ENCODE data around the gene LAMC3. TPM values are rescaled to one million over a fixed set of nuclear protein-coding genes. Genes with fewer than 3 reads are reported as not detected.

The LAMC3 gene
- total and polyA plus RNA-seq, 2 experiments from 2014 or later: 5.4 to 14.0 TPM

GRCh38 chr9:130970855-130971254, 38.1 kb upstream of the LAMC3 start:
- no peaks in the 10 kb centered on the region for H3K27me3 ChIP-seq
- no peak for TF ChIP-seq CTCF (IDR thresholded peaks at IDR 0.05; ENCODE audit: low read depth, low read length)
- H3K4me1 ChIP-seq (ENCODE audit: low read depth): no peaks in the 10 kb centered on the region
- H3K27ac ChIP-seq: no peak overlapping the region
- DNase-seq (ENCODE audit: low read depth in 1 of 2, low spot score in 1 of 2): no peak
- no peak overlapping the region for H3K4me3 ChIP-seq
- no peaks in the 10 kb centered on the region for H3K9me3 ChIP-seq (ENCODE audit: low read depth)
- H3K36me3 ChIP-seq: no peaks in the 10 kb centered on the region

- Histone ChIP-seq H3K27ac (no peak overlapping the region), H3K4me3 (no peak overlapping the region), H3K36me3 (no peaks in the 10 kb centered on the region), H3K4me1 (ENCODE audit: low read depth) (no peaks in the 10 kb centered on the region), H3K27me3 (no peaks in the 10 kb centered on the region), H3K9me3 (ENCODE audit: low read depth) (no peaks in the 10 kb centered on the region)
- no peak for TF ChIP-seq CTCF (IDR thresholded peaks at IDR 0.05; ENCODE audit: low read depth, low read length)
- no peak for DNase-seq (ENCODE audit: low read depth in 1 of 2, low spot score in 1 of 2)
Observed at GRCh38 chr9:130971294-130971849, 37.6 kb upstream of the LAMC3 start.

GRCh38 chr9:130972277-130972956, 36.6 kb upstream of the LAMC3 start:
- DNase-seq (ENCODE audit: low read depth in 1 of 2, low spot score in 1 of 2): no peak
- TF ChIP-seq CTCF (IDR thresholded peaks at IDR 0.05; ENCODE audit: low read depth, low read length): no peak
- Histone ChIP-seq H3K9me3 (ENCODE audit: low read depth) (no peaks in the 10 kb centered on the region), H3K27me3 (no peaks in the 10 kb centered on the region), H3K4me1 (ENCODE audit: low read depth) (peaks cover under 1% of the 10 kb centered on the region), H3K27ac (no peak overlapping the region), H3K36me3 (no peaks in the 10 kb centered on the region), H3K4me3 (no peak overlapping the region)

- Histone ChIP-seq H3K36me3 (no peaks in the 10 kb centered on the region), H3K27me3 (no peaks in the 10 kb centered on the region), H3K27ac (no peak overlapping the region), H3K9me3 (ENCODE audit: low read depth) (no peaks in the 10 kb centered on the region), H3K4me1 (ENCODE audit: low read depth) (peaks cover 7% of the 10 kb centered on the region), H3K4me3 (no peak overlapping the region)
- DNase-seq (ENCODE audit: low read depth in 1 of 2, low spot score in 1 of 2): no peak
- no peak for TF ChIP-seq CTCF (IDR thresholded peaks at IDR 0.05; ENCODE audit: low read depth, low read length)
Observed at GRCh38 chr9:130972957-130973685, 35.9 kb upstream of the LAMC3 start.

GRCh38 chr9:130973686-130974281, 35.2 kb upstream of the LAMC3 start:
- Histone ChIP-seq H3K4me3 (no peak overlapping the region), H3K4me1 (ENCODE audit: low read depth) (peaks cover 8% of the 10 kb centered on the region), H3K27me3 (no peaks in the 10 kb centered on the region), H3K27ac (no peak overlapping the region), H3K36me3 (no peaks in the 10 kb centered on the region), H3K9me3 (ENCODE audit: low read depth) (no peaks in the 10 kb centered on the region)
- no peak for DNase-seq (ENCODE audit: low read depth in 1 of 2, low spot score in 1 of 2)
- no peak for TF ChIP-seq CTCF (IDR thresholded peaks at IDR 0.05; ENCODE audit: low read depth, low read length)
